H9 (cell line): ENCODE results near the gene ATG5. TPM values are rescaled to one million over a fixed set of nuclear protein-coding genes. Genes with fewer than 3 reads are reported as not detected.

Experiments used
- DNase-seq: peaks from one replicate; pipeline ENCODE4 v3.0.0-alpha.2; 2017
- H2AFZ ChIP-seq: one replicate; pipeline ENCODE4 v1.6.1; 2013; ENCODE audit warnings: mild to moderate bottlenecking, low read length, control low read depth, moderate library complexity
- H2AK5ac ChIP-seq: 2 replicates; pipeline ENCODE4 v1.6.1; 2013; ENCODE audit warnings: low read length, control low read depth, mixed read lengths; ENCODE audit not compliant: insufficient read length
- H2BK120ac ChIP-seq: one replicate; pipeline ENCODE4 v1.6.1; 2013; ENCODE audit warnings: low read depth, mild to moderate bottlenecking, low read length, control low read depth, inconsistent platforms; ENCODE audit not compliant: poor library complexity, severe bottlenecking
- H2BK12ac ChIP-seq: 2 replicates; pipeline ENCODE4 v1.6.1; 2013; ENCODE audit warnings: low read length, control low read depth, mixed read lengths, low read depth; ENCODE audit not compliant: insufficient read length
- H2BK15ac ChIP-seq: 2 replicates; pipeline ENCODE4 v1.6.1; 2013; ENCODE audit warnings: low read depth, low read length, control low read depth
- H2BK20ac ChIP-seq: one replicate; pipeline ENCODE4 v1.6.1; 2013; ENCODE audit warnings: low read depth, mild to moderate bottlenecking, low read length, control low read depth, inconsistent platforms; ENCODE audit not compliant: poor library complexity, severe bottlenecking
- H2BK5ac ChIP-seq: 2 replicates; pipeline ENCODE4 v1.6.1; 2013; ENCODE audit warnings: low read length, control low read depth, mixed read lengths; ENCODE audit not compliant: insufficient read length
- H3K14ac ChIP-seq: 2 replicates; pipeline ENCODE4 v1.6.1; 2013; ENCODE audit warnings: low read length, control low read depth; ENCODE audit not compliant: insufficient read depth
- H3K18ac ChIP-seq: 2 replicates; pipeline ENCODE4 v1.6.1; 2013; ENCODE audit warnings: low read depth, mild to moderate bottlenecking, mixed read lengths, low read length, control low read depth; ENCODE audit not compliant: insufficient read length
- H3K23ac ChIP-seq: 2 replicates; pipeline ENCODE4 v1.6.1; 2013; ENCODE audit warnings: low read length, control low read depth, mixed read lengths, low read depth; ENCODE audit not compliant: insufficient read length
- H3K23me2 ChIP-seq: 2 replicates; pipeline ENCODE4 v1.6.1; 2013; ENCODE audit warnings: low read depth, mild to moderate bottlenecking, mixed read lengths, low read length, control low read depth; ENCODE audit not compliant: insufficient read length, poor library complexity, severe bottlenecking
- H3K27ac ChIP-seq: 2 replicates; pipeline ENCODE4 v1.5.1; 2013; ENCODE audit warnings: low read length, control low read depth, mixed read lengths, low read depth; ENCODE audit not compliant: insufficient read length
- H3K27me3 ChIP-seq: 2 replicates; pipeline ENCODE4 v1.6.1; 2013; ENCODE audit warnings: low read length, control low read depth, inconsistent platforms; ENCODE audit not compliant: insufficient read depth
- H3K4ac ChIP-seq: 2 replicates; pipeline ENCODE4 v1.6.1; 2013; ENCODE audit warnings: low read depth, mild to moderate bottlenecking, control low read depth, inconsistent platforms, low read length, moderate library complexity
- H3K4me1 ChIP-seq: 2 replicates; pipeline ENCODE4 v1.6.1; 2013; ENCODE audit warnings: low read length, control low read depth, inconsistent platforms; ENCODE audit not compliant: insufficient read depth
- H3K4me2 ChIP-seq: 2 replicates; pipeline ENCODE4 v1.6.1; 2013; ENCODE audit warnings: low read length, control low read depth, mixed read lengths; ENCODE audit not compliant: insufficient read length, insufficient read depth
- H3K56ac ChIP-seq: 2 replicates; pipeline ENCODE4 v1.6.1; 2013; ENCODE audit warnings: low read depth, mild to moderate bottlenecking, mixed read lengths, low read length, control low read depth; ENCODE audit not compliant: insufficient read length
- H3K79me1 ChIP-seq: 2 replicates; pipeline ENCODE4 v1.6.1; 2013; ENCODE audit warnings: low read depth, mild to moderate bottlenecking, moderate library complexity, low read length, control low read depth, inconsistent platforms; ENCODE audit not compliant: insufficient read depth, poor library complexity, severe bottlenecking
- H3K79me2 ChIP-seq: 2 replicates; pipeline ENCODE4 v1.6.1; 2013; ENCODE audit warnings: low read length, control low read depth, inconsistent platforms; ENCODE audit not compliant: insufficient read depth
- H3K9ac ChIP-seq: 2 replicates; pipeline ENCODE4 v1.6.1; 2013; ENCODE audit warnings: low read length, control low read depth, mixed read lengths; ENCODE audit not compliant: insufficient read length; ENCODE audit errors: extremely low read depth
- H3K9me3 ChIP-seq: one replicate; pipeline ENCODE4 v1.6.1; 2013; ENCODE audit warnings: low read depth, low read length, inconsistent platforms; ENCODE audit not compliant: control insufficient read depth
- H3T11ph ChIP-seq: one replicate; pipeline ENCODE4 v1.6.1; 2013; ENCODE audit warnings: mild to moderate bottlenecking, low read length, control low read depth, inconsistent platforms
- H4K20me1 ChIP-seq: one replicate; pipeline ENCODE4 v1.6.1; 2013; ENCODE audit not compliant: control insufficient read depth, insufficient read length, insufficient read depth
- H4K5ac ChIP-seq: 2 replicates; pipeline ENCODE4 v1.6.1; 2013; ENCODE audit warnings: low read depth, mild to moderate bottlenecking, mixed read lengths, low read length, control low read depth; ENCODE audit not compliant: insufficient read length
- H4K8ac ChIP-seq: replicated peaks from 2 replicates; pipeline ENCODE4 v1.6.1; 2013; ENCODE audit warnings: low read length, control low read depth, mixed read lengths, low read depth; ENCODE audit not compliant: insufficient read length
- H4K91ac ChIP-seq: 2 replicates; pipeline ENCODE4 v1.6.1; 2013; ENCODE audit warnings: low read depth, mild to moderate bottlenecking, moderate library complexity, mixed read lengths, low read length, control low read depth; ENCODE audit not compliant: insufficient read length
- H3K27ac Mint-ChIP-seq, 3 experiments: 2 replicates in 2 of 3; 3 replicates in 1 of 3; pipeline ENCODE4 v1.8.0; 2020 to 2021; ENCODE audit warnings: mixed read lengths in 3 of 3, mild to moderate bottlenecking in 1 of 3, moderate library complexity in 1 of 3
- H3K27me3 Mint-ChIP-seq: 2 replicates; pipeline ENCODE4 v1.8.0; 2021; ENCODE audit warnings: low read depth, mild to moderate bottlenecking, moderate library complexity, mixed read lengths
- H3K36me3 Mint-ChIP-seq, 3 experiments: 2 replicates in 2 of 3; 3 replicates in 1 of 3; pipeline ENCODE4 v1.8.0; 2020 to 2021; ENCODE audit warnings: low read depth in 3 of 3, mixed read lengths in 3 of 3; ENCODE audit not compliant: insufficient read depth in 1 of 3
- H3K4me1 Mint-ChIP-seq, 2 experiments: 2 replicates each; pipeline ENCODE4 v1.8.0; 2020; ENCODE audit warnings: mixed read lengths in 2 of 2
- H3K4me3 Mint-ChIP-seq, 2 experiments: 2 replicates in 1 of 2; 3 replicates in 1 of 2; pipeline ENCODE4 v1.8.0; 2020 to 2021; ENCODE audit warnings: mild to moderate bottlenecking in 2 of 2, mixed read lengths in 2 of 2, moderate library complexity in 1 of 2
- H3K9me3 Mint-ChIP-seq, 2 experiments: 2 replicates in 1 of 2; 3 replicates in 1 of 2; pipeline ENCODE4 v1.8.0; 2020; ENCODE audit warnings: mild to moderate bottlenecking in 2 of 2, mixed read lengths in 2 of 2, moderate library complexity in 1 of 2
- WGBS: extraction: QIAGEN DNeasy Blood & Tissue Kit; methylation state at CpG from one replicate; pipeline ENCODE4 v1.1.7; 2013; ENCODE audit warnings: missing lambda C conversion rate, low lambda C conversion rate, mixed read lengths; ENCODE audit not compliant: insufficient read length; ENCODE audit errors: extremely low coverage; 5-methylcytosine and 5-hydroxymethylcytosine counted together
- total RNA-seq: library from RNA; stranded (reverse); gene quantifications from 2 replicates; pipeline ENCODE4 v1.2.1, GENCODE V29; 2021
- TF ChIP-seq, protein P1 (sequence below): fragments of 200-600 bp; sonication (generic); conservative IDR thresholded peaks from 3 replicates; pipeline ENCODE4 v1.8.0; 2021; ENCODE audit warnings: antibody characterized with exemption, mild to moderate bottlenecking

Gene ATG5
- total RNA-seq, 1 experiment from 2014 or later = 36.7 TPM

DNA sequence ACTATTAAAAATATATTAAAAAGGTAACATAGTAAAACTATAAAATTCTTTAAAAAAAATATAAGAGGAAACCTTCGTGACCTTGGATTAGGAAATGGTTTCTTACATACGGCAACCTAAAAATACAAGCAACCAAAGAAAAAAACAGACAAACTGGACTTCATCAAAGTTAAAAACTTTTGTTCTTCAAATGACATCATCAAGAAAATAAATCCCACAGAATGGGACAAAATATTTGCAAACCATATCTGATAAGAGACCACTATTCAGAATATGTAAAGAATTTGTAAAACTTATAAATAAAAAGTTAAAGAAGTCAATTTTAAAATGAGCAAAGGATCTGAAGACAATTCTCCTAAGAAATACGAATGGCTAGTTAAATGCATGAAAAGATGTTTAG is 110.0 kb downstream of the ATG5 start:
- H4K5ac ChIP-seq = no peak overlapping the region
- no peak overlapping the region for H2BK5ac ChIP-seq
- H2BK120ac ChIP-seq = no peak overlapping the region
- Mint-ChIP-seq H3K4me3 (no peak overlapping the region), H3K27ac (no peak overlapping the region), H3K9me3 (no peaks in the 10 kb centered on the region), H3K4me1 (peaks cover 11 to 12% of the 10 kb centered on the region in 2 experiments), H3K36me3 (no peaks in the 10 kb centered on the region; a peak in 1 of 7 replicates), H3K27me3 (no peaks in the 10 kb centered on the region)
- TF ChIP-seq, protein P1, sequence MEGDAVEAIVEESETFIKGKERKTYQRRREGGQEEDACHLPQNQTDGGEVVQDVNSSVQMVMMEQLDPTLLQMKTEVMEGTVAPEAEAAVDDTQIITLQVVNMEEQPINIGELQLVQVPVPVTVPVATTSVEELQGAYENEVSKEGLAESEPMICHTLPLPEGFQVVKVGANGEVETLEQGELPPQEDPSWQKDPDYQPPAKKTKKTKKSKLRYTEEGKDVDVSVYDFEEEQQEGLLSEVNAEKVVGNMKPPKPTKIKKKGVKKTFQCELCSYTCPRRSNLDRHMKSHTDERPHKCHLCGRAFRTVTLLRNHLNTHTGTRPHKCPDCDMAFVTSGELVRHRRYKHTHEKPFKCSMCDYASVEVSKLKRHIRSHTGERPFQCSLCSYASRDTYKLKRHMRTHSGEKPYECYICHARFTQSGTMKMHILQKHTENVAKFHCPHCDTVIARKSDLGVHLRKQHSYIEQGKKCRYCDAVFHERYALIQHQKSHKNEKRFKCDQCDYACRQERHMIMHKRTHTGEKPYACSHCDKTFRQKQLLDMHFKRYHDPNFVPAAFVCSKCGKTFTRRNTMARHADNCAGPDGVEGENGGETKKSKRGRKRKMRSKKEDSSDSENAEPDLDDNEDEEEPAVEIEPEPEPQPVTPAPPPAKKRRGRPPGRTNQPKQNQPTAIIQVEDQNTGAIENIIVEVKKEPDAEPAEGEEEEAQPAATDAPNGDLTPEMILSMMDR = no peak
- no CpG with 5 or more reads among the region's 3 CpGs for WGBS
- no peaks in the 10 kb centered on the region for H4K20me1 ChIP-seq
- H4K8ac ChIP-seq = no peak overlapping the region
- no peak overlapping the region for H3K23ac ChIP-seq
- H2AK5ac ChIP-seq = no peak overlapping the region
- no peak overlapping the region for H3K56ac ChIP-seq
- H3K4me1 ChIP-seq = no peaks in the 10 kb centered on the region
- DNase-seq = no peak
- H2AFZ ChIP-seq = no peak overlapping the region
- H3K79me1 ChIP-seq = no peaks in the 10 kb centered on the region
- H2BK20ac ChIP-seq = no peak overlapping the region
- no peaks in the 10 kb centered on the region for H3K9me3 ChIP-seq
- no peak overlapping the region for H3K18ac ChIP-seq
- no peak overlapping the region for H3K14ac ChIP-seq
- no peak overlapping the region for H4K91ac ChIP-seq
- H3K4me2 ChIP-seq = no peak overlapping the region
- H3K27me3 ChIP-seq = no peaks in the 10 kb centered on the region
- no peaks in the 10 kb centered on the region for H3K23me2 ChIP-seq
- H3T11ph ChIP-seq = no peak overlapping the region
- no peak overlapping the region for H2BK12ac ChIP-seq
- H2BK15ac ChIP-seq = no peak overlapping the region
- no peak overlapping the region for H3K9ac ChIP-seq
- H3K4ac ChIP-seq = no peak overlapping the region
- H3K79me2 ChIP-seq = peaks cover 1% of the 10 kb centered on the region; the same call in 1 of the 2 replicates
- no peak overlapping the region for H3K27ac ChIP-seq
